Limb (tissue), 2 donors: Measurements from ENCODE around the gene MAML3.
A peak's percentile ranks its signal among the peaks of the same experiment; 100 is the strongest.
"Not testable (repeated sequence)": the region's sequence is repeated elsewhere in the genome, so short reads cannot be mapped to it uniquely, and the experiment has no call there.

Source experiments
- DNase-seq, 2 donors: peaks; one replicate each; pipeline ENCODE4 v3.0.0-alpha.2; 2016; ENCODE audit errors: extremely low spot score in 2 of 2

Gene MAML3

GRCh38 chr4:139734875-139735380, 419.1 kb downstream of the MAML3 start:
- peak; percentile 93 to 97 for DNase-seq

DNA sequence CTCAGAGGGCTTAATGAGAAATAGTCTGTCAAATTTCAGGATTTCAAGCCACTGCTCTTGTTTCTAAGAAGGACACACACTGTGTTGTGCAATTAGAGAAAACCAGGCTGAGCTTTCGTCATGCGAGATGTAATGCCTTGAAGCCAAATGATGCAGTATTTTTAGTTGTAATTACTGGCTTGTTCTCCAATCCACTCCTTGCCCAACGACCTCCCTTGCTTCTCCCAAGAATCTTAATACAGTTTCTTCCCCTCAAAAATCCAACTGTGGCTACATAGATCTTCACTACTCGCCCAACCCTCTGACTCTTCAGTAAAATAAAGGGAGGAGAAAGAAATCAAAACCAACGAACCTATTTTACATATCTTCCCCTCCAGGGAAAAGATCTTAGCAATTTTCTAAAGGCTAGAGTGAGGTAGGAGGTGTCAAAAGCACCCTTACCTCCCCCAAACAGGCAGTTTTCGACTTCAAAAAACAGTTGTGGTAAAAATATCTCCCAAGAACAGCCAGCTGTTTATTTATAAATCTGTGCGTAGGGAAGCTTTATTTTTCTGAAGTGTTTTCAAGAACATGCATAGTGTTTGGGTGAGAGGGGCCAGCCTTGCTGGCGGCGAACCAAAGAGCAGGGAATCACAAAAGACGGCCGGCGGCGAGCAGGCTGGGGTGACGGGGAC, 419.6 kb downstream of the MAML3 start:
- no peak for DNase-seq

DNA sequence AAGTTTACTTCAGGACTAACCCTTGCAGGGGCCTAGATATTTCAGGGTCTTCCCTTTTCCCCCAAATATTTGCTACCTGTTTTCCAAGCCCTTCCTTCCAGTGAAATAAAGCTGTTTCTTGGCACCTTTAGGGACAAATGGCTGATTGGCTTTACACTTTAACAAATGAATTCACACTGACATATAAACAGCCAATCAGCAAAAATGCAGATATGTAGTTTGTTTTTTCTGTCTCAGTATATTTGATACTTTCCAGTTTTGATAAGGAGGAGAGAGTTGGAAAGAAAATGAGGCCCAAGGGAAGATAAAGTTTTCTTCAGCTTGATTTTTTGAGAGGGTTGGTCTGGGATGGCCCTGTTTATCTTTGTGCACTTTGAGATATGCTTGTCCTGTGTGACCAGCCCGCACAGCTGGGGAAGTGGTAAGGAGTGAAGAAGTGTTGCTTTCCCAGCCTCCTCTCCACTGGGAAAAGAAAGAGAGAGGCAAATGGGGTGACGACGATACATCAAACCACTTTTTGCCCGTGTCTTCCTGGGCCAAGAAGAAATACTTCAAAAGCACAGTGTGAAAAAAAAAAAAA, 420.9 kb downstream of the MAML3 start:
- no peak for DNase-seq

DNA sequence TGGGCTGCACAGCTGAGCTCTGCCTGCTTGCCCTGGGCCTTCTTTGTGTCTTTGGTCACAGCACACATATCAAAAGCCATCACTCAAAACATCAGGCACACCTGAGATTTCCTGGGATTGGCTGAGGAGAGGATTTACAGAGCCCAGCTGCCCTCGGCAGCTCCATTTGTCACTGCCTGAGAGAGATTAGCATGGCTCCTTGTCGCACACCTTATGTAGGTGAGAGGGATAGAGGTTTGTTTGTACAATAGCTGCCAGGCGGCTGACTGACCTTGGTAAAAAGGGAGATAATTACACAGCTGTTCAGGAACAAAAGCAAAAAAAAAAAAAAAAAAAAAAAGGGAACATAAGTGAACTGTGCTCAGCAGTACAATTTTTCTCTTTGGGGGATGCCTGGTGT, 425.1 kb downstream of the MAML3 start:
- no peak for DNase-seq

DNA sequence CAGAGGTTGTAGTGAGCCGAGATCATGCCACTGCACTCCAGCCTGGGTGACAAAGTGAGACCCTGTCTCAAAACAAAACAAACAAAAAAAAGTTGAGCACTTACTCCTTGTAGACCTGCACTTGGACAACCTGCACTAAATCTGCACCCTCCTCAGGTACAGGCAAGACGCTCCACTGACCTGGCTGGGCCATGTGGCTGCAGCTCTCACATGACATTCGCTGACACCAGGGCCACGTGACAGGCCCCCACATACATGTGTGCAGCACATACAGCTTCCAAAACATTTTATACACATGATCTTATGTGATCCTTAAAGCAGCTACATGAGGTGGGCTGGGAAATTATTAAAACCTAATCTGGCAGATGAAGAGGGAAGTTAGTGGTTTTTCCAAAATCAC, 425.8 kb downstream of the MAML3 start:
- no peak for DNase-seq

DNA sequence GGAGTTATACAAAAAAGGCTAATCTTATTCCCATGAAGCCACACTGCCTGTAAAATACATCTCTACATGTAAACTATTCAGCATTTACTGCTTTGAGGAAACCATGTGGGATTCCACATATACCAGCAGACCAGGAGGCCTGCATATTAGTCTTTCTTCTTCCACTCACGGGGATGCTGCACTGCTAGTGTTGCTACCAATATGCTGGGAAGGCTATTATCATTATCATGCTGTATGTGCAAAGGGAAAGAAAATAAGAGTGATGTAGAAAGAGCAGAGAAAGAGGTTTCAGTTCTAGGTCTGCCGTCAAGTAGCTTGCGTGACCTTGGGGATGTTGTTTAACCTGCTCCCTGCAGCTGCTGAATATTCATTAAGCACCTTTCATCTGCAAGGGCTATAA, 427.4 kb downstream of the MAML3 start:
- no peak for DNase-seq

DNA sequence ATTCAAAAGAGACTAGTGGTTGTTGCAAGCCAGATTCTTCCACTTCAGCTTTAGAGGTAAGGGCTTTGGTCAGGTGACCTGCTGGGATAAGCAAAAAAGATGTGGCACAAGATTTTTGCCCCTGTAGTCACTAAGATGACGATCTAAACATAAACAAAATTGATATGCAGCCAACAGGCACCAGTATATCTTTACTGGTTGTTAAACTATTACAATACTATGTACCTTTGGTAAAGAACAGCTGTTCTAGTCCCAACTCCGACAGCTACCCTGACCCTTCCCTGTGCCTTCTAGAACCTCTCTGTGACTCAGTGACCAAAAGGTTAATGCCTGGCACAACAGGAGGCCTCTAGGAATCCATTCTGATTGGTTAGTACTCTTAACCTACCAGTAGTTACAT, 428.7 kb downstream of the MAML3 start:
- DNase-seq = no peak

DNA sequence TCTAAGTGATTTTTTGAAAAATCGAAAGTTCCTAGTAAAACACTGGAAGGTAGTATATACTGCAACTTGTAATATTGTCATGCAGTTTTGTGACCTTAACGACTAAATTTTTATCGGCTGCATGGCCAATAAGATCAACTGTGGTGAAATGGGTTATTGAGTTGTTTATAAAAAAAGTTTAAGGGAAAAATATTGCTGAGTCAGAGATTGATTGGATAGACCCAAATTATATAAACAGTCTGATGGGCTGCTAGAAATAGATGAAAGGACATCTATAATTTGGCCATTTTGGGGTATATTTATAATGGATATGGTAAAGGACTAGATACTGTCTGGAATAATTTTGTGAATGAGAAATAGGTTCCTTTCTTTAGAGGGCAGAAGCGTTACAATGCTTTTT, 432.2 kb downstream of the MAML3 start:
- DNase-seq = no peak

- no peak for DNase-seq
Observed at GRCh38 chr4:139720806-139721205, 433.2 kb downstream of the MAML3 start.

- no peak for DNase-seq
Observed at GRCh38 chr4:139719381-139720101, 434.4 kb downstream of the MAML3 start.

- DNase-seq = no peak
Observed at GRCh38 chr4:139718833-139719232, 435.2 kb downstream of the MAML3 start.

DNA sequence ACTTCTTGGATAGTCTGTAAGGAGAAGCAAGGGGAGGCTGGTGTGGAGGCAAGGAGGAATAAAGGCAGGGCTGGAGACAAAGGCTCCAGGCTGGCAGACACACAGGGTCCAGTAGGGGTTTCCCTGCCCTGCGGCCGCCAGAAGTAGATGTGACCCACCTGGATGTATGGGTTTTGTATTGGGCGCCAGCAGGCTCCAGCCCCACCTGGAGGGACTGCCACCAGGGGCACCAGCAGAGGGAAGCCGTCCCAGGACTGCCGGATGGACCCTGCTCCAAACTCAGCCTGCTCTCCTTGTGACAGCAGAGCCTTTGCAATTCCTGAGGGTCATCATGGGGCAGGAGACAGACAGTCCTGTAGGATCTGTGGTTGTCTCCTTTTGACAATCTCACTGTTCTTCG, 435.6 kb downstream of the MAML3 start:
- no peak for DNase-seq

GRCh38 chr4:139715746-139716391, 438.1 kb downstream of the MAML3 start:
- no peak for DNase-seq

DNA sequence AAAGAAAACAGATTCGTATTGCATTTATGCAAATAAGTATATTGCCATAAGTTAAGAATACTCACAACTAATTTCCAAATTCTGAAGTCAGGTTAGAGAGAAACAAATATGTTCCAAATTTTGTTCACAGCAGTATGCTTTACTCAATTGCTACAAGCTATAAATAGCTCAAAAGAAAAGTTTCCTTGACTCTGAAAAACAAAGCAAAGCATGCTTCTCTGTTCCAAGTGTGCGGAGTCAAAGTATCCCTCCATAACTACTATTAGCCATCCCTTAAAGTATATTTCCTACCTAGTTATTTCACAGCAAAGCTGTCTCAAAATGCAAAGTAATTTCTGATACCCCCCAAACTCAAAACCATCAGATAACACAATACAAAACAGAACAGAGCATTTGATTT, 441.1 kb downstream of the MAML3 start:
- DNase-seq = no peak

DNA sequence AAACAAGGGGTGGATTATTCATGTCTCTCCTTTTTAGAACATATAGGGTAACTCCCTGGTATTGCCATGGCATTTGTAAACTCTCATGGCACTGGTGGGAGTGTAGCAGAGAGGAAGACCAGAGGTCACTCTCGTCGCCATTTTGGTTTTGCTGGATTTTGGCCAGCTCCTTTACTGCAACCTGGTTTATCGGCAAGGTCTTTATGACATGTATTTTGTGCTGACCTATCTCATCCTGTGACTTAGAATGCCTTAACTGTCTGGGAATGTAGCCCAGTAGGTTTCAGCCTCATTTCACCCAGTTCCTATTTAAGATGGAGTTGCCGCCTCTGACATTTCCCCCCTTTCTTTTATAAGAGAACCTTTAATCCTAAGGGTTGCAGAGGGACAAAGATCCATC, 442.5 kb downstream of the MAML3 start:
- no peak for DNase-seq

- DNase-seq = no peak
Observed at GRCh38 chr4:139710073-139710472, 443.9 kb downstream of the MAML3 start.

DNA sequence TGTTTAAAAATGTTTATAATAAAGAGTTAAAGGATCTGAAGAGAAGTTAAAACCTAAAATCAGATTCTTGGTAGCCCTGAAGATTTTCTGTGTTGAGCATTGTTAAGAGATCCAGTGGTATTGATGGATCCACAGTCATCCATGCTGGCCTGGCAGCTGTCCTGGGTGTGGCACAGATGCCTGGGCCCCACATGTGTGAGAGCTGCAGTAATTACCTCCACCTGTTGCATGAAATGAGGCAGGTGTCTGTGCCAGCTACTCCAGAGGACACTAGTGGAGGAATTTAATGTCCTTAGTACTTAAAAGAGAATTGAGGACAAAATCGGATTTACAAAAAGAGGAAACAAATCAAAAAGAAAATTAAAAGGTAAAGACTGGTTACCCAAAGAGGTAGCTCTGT, 444.3 kb downstream of the MAML3 start:
- no peak for DNase-seq

DNA sequence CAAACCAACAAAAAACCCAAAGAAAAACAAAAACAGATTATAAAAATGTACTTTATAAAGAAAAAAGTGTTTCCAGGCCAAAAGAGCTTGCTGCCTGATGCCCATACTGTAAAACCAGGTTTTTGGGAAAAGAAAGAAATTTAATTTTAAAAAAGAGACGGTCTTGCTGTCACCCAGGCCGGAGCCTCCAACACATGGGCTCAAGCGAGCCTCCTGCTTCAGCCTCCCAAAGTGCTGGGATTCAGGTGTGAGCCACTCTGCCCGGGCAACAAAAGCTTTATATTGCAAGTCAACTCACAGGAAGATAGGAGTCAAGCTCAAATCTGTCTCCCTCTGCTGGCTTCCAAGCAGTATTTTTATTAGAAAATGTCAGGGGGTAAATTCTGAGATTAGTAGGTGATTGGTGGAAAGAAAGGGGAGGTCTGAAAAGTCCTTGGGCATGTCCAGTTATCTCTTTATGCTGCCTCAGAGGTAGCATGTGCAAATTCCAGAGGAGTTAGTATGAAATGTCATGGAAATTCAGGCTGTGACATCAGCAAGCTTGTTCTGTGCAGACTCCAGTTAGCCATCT, 449.0 kb downstream of the MAML3 start:
- no peak for DNase-seq

GRCh38 chr4:139700568-139700967, 453.4 kb downstream of the MAML3 start:
- no peak for DNase-seq

- DNase-seq = not testable (repeated sequence)
Observed at GRCh38 chr4:139698167-139698925, 455.6 kb downstream of the MAML3 start.

DNA sequence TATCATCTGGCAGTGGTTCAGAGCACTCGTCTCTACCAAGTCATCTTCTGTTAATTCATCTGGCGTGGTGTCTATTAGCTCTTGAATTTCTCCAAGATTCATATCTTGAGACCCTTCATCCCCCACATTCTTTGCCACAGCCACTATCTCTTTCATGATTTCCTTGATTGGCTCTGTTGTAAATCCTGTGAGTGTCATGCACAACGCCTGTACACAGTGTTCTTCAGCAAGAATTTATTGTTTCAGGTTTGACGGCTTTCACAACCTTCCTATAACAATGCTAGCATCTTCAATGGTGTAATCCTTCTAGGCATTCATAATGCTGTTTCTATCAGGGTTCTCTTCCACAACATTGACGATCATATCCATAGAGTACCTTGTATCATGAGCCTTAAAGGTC, 457.5 kb downstream of the MAML3 start:
- DNase-seq = no peak
